Mammary epithelial cell (primary cell): Measurements from ENCODE around the gene SLC5A3.

Experiments
- EZH2 ChIP-seq: IDR thresholded peaks from 2 replicates; pipeline ENCODE4 v1.6.1; 2012; ENCODE audit warnings: low read length, inconsistent platforms, borderline replicate concordance
- TF ChIP-seq, protein P1 (sequence below), 2 donors: IDR thresholded peaks in 1 of 2; conservative IDR thresholded peaks in 1 of 2; 2 replicates each; pipeline ENCODE4 v1.5.1; 2011 to 2012; ENCODE audit warnings: inconsistent platforms in 2 of 2, low read length in 2 of 2, mild to moderate bottlenecking in 2 of 2, control low read depth in 1 of 2, low read depth in 1 of 2; ENCODE audit not compliant: insufficient read depth in 1 of 2; ENCODE audit errors: extremely low read depth in 1 of 2

DNA sequence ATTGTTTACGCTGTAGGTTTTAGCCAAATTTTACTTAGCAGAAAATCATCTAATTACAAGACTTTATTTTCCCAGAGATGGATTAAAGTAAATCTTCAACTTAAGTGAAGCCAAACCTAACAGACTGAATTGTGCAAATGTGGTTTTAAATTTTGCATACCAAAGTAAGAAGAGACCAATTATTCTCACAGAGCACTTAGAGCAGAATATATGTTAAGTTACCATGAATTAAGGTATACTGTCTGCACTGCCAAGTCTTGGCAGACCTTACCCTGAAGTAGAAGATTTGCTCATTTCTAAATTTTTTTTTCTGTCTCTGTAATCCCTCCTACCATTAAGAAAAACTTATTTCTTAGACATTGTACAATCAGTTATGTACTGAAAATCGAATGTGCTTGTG, 24.1 kb downstream of the SLC5A3 start:
- TF ChIP-seq, protein P1, sequence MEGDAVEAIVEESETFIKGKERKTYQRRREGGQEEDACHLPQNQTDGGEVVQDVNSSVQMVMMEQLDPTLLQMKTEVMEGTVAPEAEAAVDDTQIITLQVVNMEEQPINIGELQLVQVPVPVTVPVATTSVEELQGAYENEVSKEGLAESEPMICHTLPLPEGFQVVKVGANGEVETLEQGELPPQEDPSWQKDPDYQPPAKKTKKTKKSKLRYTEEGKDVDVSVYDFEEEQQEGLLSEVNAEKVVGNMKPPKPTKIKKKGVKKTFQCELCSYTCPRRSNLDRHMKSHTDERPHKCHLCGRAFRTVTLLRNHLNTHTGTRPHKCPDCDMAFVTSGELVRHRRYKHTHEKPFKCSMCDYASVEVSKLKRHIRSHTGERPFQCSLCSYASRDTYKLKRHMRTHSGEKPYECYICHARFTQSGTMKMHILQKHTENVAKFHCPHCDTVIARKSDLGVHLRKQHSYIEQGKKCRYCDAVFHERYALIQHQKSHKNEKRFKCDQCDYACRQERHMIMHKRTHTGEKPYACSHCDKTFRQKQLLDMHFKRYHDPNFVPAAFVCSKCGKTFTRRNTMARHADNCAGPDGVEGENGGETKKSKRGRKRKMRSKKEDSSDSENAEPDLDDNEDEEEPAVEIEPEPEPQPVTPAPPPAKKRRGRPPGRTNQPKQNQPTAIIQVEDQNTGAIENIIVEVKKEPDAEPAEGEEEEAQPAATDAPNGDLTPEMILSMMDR (conservative IDR thresholded peaks at IDR 0.05 in 1 of 2, IDR thresholded peaks at IDR 0.05 in 1 of 2; ENCODE audit: extremely low read depth in 1 of 2, insufficient read depth in 1 of 2, low read depth in 1 of 2, low read length in 2 of 2), result no peak
- TF ChIP-seq EZH2, result no peak
